Measurements from ENCODE around the gene GRID1. TPM values are rescaled to one million over a fixed set of nuclear protein-coding genes. Genes with fewer than 3 reads are reported as not detected.

GRID1 gene
- total and polyA plus RNA-seq, 10 of the 15 experiments (the other 5 are each of a cell fraction or from before 2014, with no cell fraction given): 0.04 to 0.62 (median 0.08) TPM; not detected in 5

GRCh38 chr10:85741626-85742300, 624.8 kb downstream of the GRID1 start (continued):
- TF ChIP-seq BCL3 (IDR thresholded peaks at IDR 0.05; ENCODE audit: borderline replicate concordance, insufficient read depth, low read depth, low read length, poor library complexity, severe bottlenecking) (no peak), RAD51 (IDR thresholded peaks at IDR 0.05) (peak; percentile 48; the same call in 1 of the 2 replicates), SIX5 (IDR thresholded peaks at IDR 0.05; ENCODE audit: low read depth, low read length, severe bottlenecking) (no peak)

- CTCF ChIA-PET: no interaction called here
- ATAC-seq (no peak), FAIRE-seq (no peak), DNase-seq (ENCODE audit: low read depth, low spot score) (no peak)
- RAD21 ChIA-PET (ENCODE audit: unreplicated experiment): no interaction called here
- Histone ChIP-seq H3K9me3 (replicated peaks; ENCODE audit: control insufficient read depth, insufficient read depth, low read length) (no peaks in the 10 kb centered on the region), H3K27ac (ENCODE audit: control insufficient read depth, insufficient read depth) (no peak overlapping the region), H3K27me3 (replicated peaks in 1 of 2; ENCODE audit: control insufficient read depth in 2 of 2, insufficient read depth in 2 of 2, low read length in 1 of 2) (no peaks in the 10 kb centered on the region; a peak in 1 of 4 replicates), H3K4me2 (ENCODE audit: control insufficient read depth, insufficient read depth) (no peak overlapping the region), H3K4me1 (ENCODE audit: control insufficient read depth, insufficient read depth, low read length) (no peaks in the 10 kb centered on the region), H3K4me3 (no peak overlapping the region), H4K20me1 (ENCODE audit: control insufficient read depth, insufficient read depth) (no peaks in the 10 kb centered on the region), H3K36me3 (ENCODE audit: control insufficient read depth in 2 of 2, insufficient read depth in 2 of 2, low read length in 1 of 2) (no peaks in the 10 kb centered on the region), H3K9ac (ENCODE audit: control insufficient read depth, insufficient read depth, low read length) (no peak overlapping the region), H3K79me2 (ENCODE audit: control insufficient read depth, insufficient read depth, low read length) (no peaks in the 10 kb centered on the region), H2AFZ (ENCODE audit: control insufficient read depth, low read depth, low read length) (no peak overlapping the region)
- intact Hi-C loops (cut with micrococcal nuclease; ENCODE audit: unreplicated experiment): no loop called here
- POLR2A ChIA-PET: no interaction called here
- no TSS peak for BruUV-seq (replicated peaks)
- no peak for TF ChIP-seq RUNX3 (IDR thresholded peaks at IDR 0.05; ENCODE audit: low read length)
- no peak for TF ChIP-seq ATF2 (IDR thresholded peaks at IDR 0.05; ENCODE audit: low read length)
- TF ChIP-seq IKZF1 (conservative IDR thresholded peaks at IDR 0.05): no peak
- no peak for TF ChIP-seq SUPT20H (IDR thresholded peaks at IDR 0.05; ENCODE audit: borderline replicate concordance, control insufficient read depth, low read depth, low read length)
- TF ChIP-seq JUND (IDR thresholded peaks at IDR 0.05; ENCODE audit: low read depth, low read length): no peak
- no peak for TF ChIP-seq CUX1 (IDR thresholded peaks at IDR 0.05; ENCODE audit: insufficient replicate concordance, low read depth, low read length)
- TF ChIP-seq BHLHE40 (IDR thresholded peaks at IDR 0.05; ENCODE audit: borderline replicate concordance in 1 of 2, low read depth in 2 of 2, low read length in 1 of 2): no peak
- no peak for TF ChIP-seq NFXL1 (IDR thresholded peaks at IDR 0.05; ENCODE audit: borderline replicate concordance)
- no peak for TF ChIP-seq ZZZ3 (IDR thresholded peaks at IDR 0.05; ENCODE audit: control insufficient read depth, insufficient read length, low read depth)
- 0% methylated on average over 1 of the region's 1 CpG for WGBS (ENCODE audit: insufficient coverage, insufficient replicate concordance, low lambda C conversion rate, missing lambda C conversion rate)
- SMC1A ChIA-PET (ENCODE audit: uncharacterized antibody, unreplicated experiment): no interaction called here
- in situ Hi-C loops (cut with MboI): no loop called here
Observed at GRCh38 chr10:85735997-85736396, 630.6 kb downstream of the GRID1 start.
